Karpas-422 (cell line): ENCODE data around the gene LYG1. TPM values are rescaled to one million over a fixed set of nuclear protein-coding genes. Genes with fewer than 3 reads are reported as not detected.

ENCODE experiments used
- DNase-seq: peaks from one replicate; pipeline ENCODE4 v3.0.0-alpha.2; 2015
- H2AFZ ChIP-seq: fragments of 200-600 bp; sonication (generic); 2 replicates; pipeline ENCODE4 v1.6.1; 2014; ENCODE audit warnings: antibody characterized with exemption, low read length, mixed read lengths
- H3K27ac ChIP-seq: fragments of 200-600 bp; sonication (generic); 2 replicates; pipeline ENCODE4 v1.5.1; 2014; ENCODE audit warnings: mild to moderate bottlenecking, low read length, moderate library complexity
- H3K27me3 ChIP-seq: fragments of 200-600 bp; sonication (generic); 2 replicates; pipeline ENCODE4 v1.6.1; 2014; ENCODE audit warnings: low read length, mixed read lengths
- H3K36me3 ChIP-seq: fragments of 200-600 bp; sonication (generic); 2 replicates; pipeline ENCODE4 v1.6.1; 2014; ENCODE audit warnings: low read length, mixed read lengths; ENCODE audit not compliant: insufficient read depth
- H3K4me1 ChIP-seq: fragments of 200-600 bp; sonication (generic); 2 replicates; pipeline ENCODE4 v1.6.1; 2014; ENCODE audit warnings: mild to moderate bottlenecking, low read length, mixed read lengths
- H3K4me2 ChIP-seq: fragments of 200-600 bp; sonication (generic); 2 replicates; pipeline ENCODE4 v1.6.1; 2014; ENCODE audit warnings: low read length, low read depth, mild to moderate bottlenecking; ENCODE audit not compliant: poor library complexity, severe bottlenecking
- H3K4me3 ChIP-seq: fragments of 200-600 bp; sonication (generic); 2 replicates; pipeline ENCODE4 v1.5.1; 2014; ENCODE audit warnings: mild to moderate bottlenecking, antibody characterized with exemption, low read length, mixed read lengths
- H3K79me2 ChIP-seq: fragments of 200-600 bp; sonication (generic); 2 replicates; pipeline ENCODE4 v1.6.1; 2014; ENCODE audit warnings: mild to moderate bottlenecking, low read length, mixed read lengths
- H3K9ac ChIP-seq: fragments of 200-600 bp; sonication (generic); 2 replicates; pipeline ENCODE4 v1.6.0; 2014; ENCODE audit warnings: low read length
- H3K9me2 ChIP-seq: fragments of 200-600 bp; sonication (generic), shearing (Covaris generic); replicated peaks from 2 replicates; pipeline ENCODE4 v1.6.0; 2014; ENCODE audit warnings: mild to moderate bottlenecking, low read length, moderate library complexity; ENCODE audit not compliant: insufficient read depth
- H3K9me3 ChIP-seq: fragments of 300-700, 200-600 bp; sonication (generic); 2 replicates; pipeline ENCODE4 v1.6.1; 2014; ENCODE audit warnings: low read length, mixed read lengths
- H4K20me1 ChIP-seq: fragments of 200-600 bp; sonication (generic); 2 replicates; pipeline ENCODE4 v1.6.1; 2014; ENCODE audit warnings: mild to moderate bottlenecking, antibody characterized with exemption, low read length, low read depth; ENCODE audit not compliant: insufficient read depth
- total RNA-seq: library from RNA; depleted of rRNA; stranded (reverse); fragments of >200 nt; shearing (Covaris generic); gene quantifications from 2 replicates; pipeline ENCODE4 v1.2.3, GENCODE V29; 2014; ENCODE audit warnings: low replicate concordance

LYG1 gene
- total RNA-seq, 1 experiment from 2014 or later: 2.4 TPM

DNA sequence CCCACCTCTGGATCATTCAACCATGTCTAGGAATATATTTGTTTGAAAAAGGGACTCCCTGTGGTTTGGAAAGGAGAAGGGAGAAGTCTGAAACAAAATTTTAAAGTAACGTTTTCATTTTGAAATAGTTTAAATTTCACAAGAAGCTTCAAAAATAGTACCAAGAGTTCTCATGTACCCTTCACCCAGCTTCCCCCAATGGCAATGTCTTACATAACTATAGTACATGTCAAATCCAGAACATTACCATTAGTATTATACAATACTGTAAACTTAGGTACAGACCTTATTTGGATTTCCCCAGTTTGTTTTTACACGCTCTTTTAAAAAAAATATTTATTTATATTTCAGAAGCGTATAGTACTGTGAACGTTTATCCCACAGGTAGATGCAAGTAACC, 41.5 kb downstream of the LYG1 start:
- Histone ChIP-seq H3K36me3 (no peaks in the 10 kb centered on the region), H3K4me2 (no peak overlapping the region), H3K27me3 (no peaks in the 10 kb centered on the region), H3K27ac (no peak overlapping the region), H3K79me2 (no peaks in the 10 kb centered on the region), H3K9ac (no peak overlapping the region), H3K4me3 (no peak overlapping the region), H3K4me1 (0 out of 2 replicates have a peak, but pooled peaks cover 3% of the 10 kb centered on the region), H2AFZ (no peak overlapping the region), H4K20me1 (no peaks in the 10 kb centered on the region), H3K9me3 (no peaks in the 10 kb centered on the region), H3K9me2 (no peaks in the 10 kb centered on the region)
- DNase-seq: no peak

DNA sequence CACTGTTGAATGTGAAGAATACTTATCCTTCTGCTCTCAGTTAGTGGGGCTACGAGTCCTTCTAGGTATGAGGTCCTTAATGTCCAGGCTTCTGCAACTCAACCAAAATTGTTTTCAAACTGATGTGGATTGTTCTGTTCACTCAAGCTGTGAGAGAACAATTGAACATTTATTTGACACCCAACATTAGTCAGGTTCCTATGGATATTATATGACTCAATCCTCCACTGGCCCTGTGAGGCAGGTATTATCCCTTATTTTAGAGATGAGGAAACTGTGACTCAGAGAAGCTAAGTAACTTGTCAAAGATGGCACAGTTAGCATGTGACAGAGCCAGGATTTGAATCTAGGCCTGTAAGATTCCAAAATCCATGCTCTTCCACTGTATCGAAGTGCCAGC, 44.3 kb downstream of the LYG1 start:
- Histone ChIP-seq H3K36me3 (no peaks in the 10 kb centered on the region), H3K9ac (no peak overlapping the region), H2AFZ (no peak overlapping the region), H3K79me2 (no peaks in the 10 kb centered on the region), H3K27me3 (no peaks in the 10 kb centered on the region), H3K4me1 (0 out of 2 replicates have a peak, but pooled peaks cover 2% of the 10 kb centered on the region), H4K20me1 (no peaks in the 10 kb centered on the region), H3K9me2 (no peaks in the 10 kb centered on the region), H3K27ac (no peak overlapping the region), H3K4me2 (no peak overlapping the region), H3K9me3 (no peaks in the 10 kb centered on the region), H3K4me3 (no peak overlapping the region)
- DNase-seq: no peak

GRCh38 chr2:99255491-99256318, 45.3 kb downstream of the LYG1 start, which contains the start of gene LYG2:
Gene LYG2 (minus strand): TSS chr2:99255666. CDS start chr2:99254260, 1,406 bp downstream.
- DNase-seq: no peak
- no peak within 1 kb of the TSS for H3K9ac ChIP-seq
- H3K9me3 ChIP-seq: no peaks in the 10 kb centered on the region
- H2AFZ ChIP-seq: no peak within 1 kb of the TSS
- no peak within 1 kb of the TSS for H3K4me3 ChIP-seq
- no peaks in the 10 kb centered on the region for H3K36me3 ChIP-seq
- no peak within 1 kb of the TSS for H3K4me2 ChIP-seq
- H4K20me1 ChIP-seq: no peaks in the 10 kb centered on the region
- no peaks in the 10 kb centered on the region for H3K79me2 ChIP-seq
- H3K4me1 ChIP-seq: no peaks in the 10 kb centered on the region
- no peak within 1 kb of the TSS for H3K27ac ChIP-seq
- no peaks in the 10 kb centered on the region for H3K9me2 ChIP-seq
- H3K27me3 ChIP-seq: no peaks in the 10 kb centered on the region

DNA sequence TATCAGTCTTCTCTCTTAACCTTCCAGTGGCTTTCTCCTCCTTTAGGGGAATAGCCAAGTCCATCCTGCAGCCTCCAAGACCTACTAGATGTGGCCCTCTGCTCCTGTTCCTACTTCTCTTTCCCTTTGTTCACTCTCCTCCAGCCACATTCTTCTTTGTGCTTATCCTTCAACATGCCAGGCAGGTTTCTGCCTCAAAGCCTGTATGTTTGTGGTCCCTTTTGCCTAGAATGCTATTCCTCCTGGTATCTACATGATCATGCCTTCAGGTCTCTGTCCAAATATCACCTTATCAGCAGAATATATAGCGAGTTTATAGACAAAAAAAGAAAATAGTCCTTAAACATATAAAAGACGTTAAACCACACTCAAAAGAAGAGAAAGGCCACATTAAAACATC, 51.0 kb downstream of the LYG1 start:
- Histone ChIP-seq H2AFZ (no peak overlapping the region), H4K20me1 (no peaks in the 10 kb centered on the region), H3K27me3 (no peaks in the 10 kb centered on the region), H3K4me2 (no peak overlapping the region), H3K36me3 (no peaks in the 10 kb centered on the region), H3K4me1 (no peaks in the 10 kb centered on the region), H3K4me3 (no peak overlapping the region), H3K9me3 (no peaks in the 10 kb centered on the region), H3K9me2 (no peaks in the 10 kb centered on the region), H3K9ac (no peak overlapping the region), H3K27ac (no peak overlapping the region), H3K79me2 (no peaks in the 10 kb centered on the region)
- DNase-seq: no peak

DNA sequence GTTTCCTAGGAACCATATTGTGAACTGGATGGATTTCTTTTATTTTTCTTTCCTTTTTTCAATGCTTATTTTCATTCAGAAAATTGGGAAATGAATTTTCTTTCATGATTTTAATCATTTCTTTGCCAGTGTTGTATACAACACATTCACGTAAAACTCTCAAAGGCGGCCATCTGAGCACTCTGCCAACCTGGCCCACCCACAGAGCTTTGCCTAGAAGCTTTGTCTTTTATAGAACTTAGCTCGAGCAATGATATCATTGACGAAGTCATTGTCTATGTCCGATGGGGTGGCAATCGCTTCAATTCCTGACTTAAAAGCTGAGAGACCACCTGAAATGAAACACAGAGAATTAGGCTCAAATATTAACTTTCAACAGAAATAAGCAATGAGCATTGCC, 58.8 kb downstream of the LYG1 start:
- Histone ChIP-seq H3K36me3 (no peaks in the 10 kb centered on the region), H3K4me1 (no peaks in the 10 kb centered on the region), H4K20me1 (no peaks in the 10 kb centered on the region), H3K9me2 (no peaks in the 10 kb centered on the region), H3K27ac (no peak overlapping the region), H3K79me2 (no peaks in the 10 kb centered on the region), H3K4me3 (no peak overlapping the region), H3K4me2 (no peak overlapping the region), H3K9ac (no peak overlapping the region), H2AFZ (no peak overlapping the region), H3K27me3 (no peaks in the 10 kb centered on the region), H3K9me3 (no peaks in the 10 kb centered on the region)
- no peak for DNase-seq

DNA sequence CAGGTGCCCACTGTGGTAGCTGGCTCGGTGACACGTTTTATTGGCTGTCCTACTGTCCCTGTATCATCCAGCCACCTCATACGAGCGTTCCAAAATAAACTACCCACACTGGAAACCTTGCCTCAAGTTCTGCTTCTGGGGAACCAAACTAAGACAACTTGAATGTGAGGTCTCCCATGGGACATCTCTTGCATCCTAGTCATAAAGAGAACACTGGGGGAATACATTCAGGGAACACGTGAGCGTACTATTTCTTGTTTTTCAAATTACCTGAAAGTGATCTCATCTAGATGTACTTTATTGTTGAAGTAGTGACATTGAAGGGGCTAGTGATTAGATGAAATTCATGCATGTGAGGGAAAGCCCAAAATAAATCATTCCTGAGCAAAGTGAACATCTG, 60.6 kb downstream of the LYG1 start:
- no peaks in the 10 kb centered on the region for H4K20me1 ChIP-seq
- DNase-seq: no peak
- no peaks in the 10 kb centered on the region for H3K4me1 ChIP-seq
- H3K27me3 ChIP-seq: no peaks in the 10 kb centered on the region
- no peak overlapping the region for H3K9ac ChIP-seq
- no peak overlapping the region for H3K27ac ChIP-seq
- H3K9me2 ChIP-seq: no peaks in the 10 kb centered on the region
- no peaks in the 10 kb centered on the region for H3K36me3 ChIP-seq
- H2AFZ ChIP-seq: no peak overlapping the region
- H3K4me3 ChIP-seq: no peak overlapping the region
- no peak overlapping the region for H3K4me2 ChIP-seq
- H3K9me3 ChIP-seq: no peaks in the 10 kb centered on the region
- H3K79me2 ChIP-seq: no peaks in the 10 kb centered on the region

- no peak overlapping the region for H3K27ac ChIP-seq
- H2AFZ ChIP-seq: no peak overlapping the region
- H3K27me3 ChIP-seq: no peaks in the 10 kb centered on the region
- H4K20me1 ChIP-seq: no peaks in the 10 kb centered on the region
- H3K4me3 ChIP-seq: no peak overlapping the region
- H3K4me2 ChIP-seq: no peak overlapping the region
- H3K79me2 ChIP-seq: no peaks in the 10 kb centered on the region
- no peaks in the 10 kb centered on the region for H3K36me3 ChIP-seq
- no peaks in the 10 kb centered on the region for H3K9me3 ChIP-seq
- H3K4me1 ChIP-seq: no peaks in the 10 kb centered on the region
- H3K9ac ChIP-seq: no peak overlapping the region
- no peak for DNase-seq
- H3K9me2 ChIP-seq: no peaks in the 10 kb centered on the region
Measured at GRCh38 chr2:99238599-99238998, 62.4 kb downstream of the LYG1 start.
